ENCODE data around the gene C17orf107.
A peak's percentile ranks its signal among the peaks of the same experiment; 100 is the strongest.

The C17orf107 gene

GRCh38 chr17:4879601-4880000, 19.7 kb upstream of the C17orf107 start:
- no peak for DNase-seq

DNA sequence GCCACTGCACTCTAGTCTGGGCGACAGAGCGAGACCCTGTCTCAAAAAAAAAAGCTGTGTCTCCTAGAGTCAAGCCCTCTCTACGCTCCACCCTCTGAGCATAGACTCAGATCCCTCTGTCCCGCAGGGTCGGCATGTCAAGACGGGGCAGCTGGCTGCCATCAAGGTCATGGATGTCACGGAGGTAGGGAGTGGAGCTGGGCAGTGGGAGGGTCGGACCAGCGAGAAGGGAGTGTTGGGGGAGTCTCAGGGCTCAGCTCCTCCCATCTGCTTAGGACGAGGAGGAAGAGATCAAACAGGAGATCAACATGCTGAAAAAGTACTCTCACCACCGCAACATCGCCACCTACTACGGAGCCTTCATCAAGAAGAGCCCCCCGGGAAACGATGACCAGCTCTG, 18.5 kb upstream of the C17orf107 start:
- DNase-seq = no peak

DNA sequence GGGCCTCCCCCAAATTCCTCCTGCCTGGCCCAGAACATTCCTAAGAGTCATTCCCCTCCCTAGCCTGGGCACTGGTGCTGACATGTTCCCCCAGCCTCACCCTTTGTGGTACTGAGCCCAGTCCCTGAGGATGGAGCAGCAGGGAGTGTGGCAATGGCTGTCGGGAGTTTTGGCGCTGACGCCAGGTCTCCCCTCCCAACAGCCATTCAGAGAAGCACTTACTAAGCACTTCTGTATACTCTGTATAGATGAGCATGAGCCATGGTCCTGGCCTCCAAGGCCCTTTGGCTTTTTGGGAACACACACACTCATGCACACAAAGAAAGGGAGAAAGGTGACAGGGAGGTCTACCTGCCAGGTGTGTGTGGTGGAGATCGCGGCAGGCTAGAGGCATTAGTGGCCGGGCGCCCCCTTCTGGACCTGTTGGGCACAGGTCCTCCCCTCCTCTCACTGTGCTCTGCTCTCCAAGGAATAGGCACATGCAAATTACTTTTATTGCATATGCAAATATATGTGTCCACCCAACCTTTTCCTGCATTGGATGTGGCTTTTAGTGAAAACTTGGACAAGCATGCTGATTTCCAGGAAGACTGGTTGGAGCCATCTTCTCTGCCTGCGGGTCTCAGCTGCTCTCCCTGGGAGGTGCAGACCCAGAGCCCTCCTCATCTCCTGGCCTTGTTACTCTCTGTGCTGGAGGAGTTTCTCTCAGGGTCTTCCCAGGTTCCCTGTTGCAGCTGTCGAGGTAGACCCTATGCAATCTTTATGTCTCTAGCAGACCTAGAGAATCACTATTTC, 17.4 kb upstream of the C17orf107 start:
- DNase-seq = peak; percentile 62

DNA sequence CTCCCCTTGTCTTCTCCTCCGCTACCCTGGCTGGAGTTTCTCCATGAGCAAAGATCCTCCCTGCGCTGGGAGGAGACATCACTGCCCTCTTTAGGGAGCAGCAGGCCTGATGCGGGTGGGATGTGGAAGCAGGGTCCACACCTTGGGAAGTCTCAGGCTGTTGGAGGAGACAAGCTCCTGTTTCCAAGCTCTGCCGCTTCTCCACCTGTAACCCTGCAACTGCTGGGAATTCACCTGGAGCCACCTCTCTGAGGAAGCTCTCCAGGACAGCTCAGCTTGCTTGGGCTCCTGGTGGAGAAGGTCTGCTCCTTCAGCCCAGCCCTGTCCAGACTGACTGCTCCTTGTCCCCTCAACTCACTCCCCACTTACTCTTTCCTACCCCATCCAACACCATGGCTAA, 14.8 kb upstream of the C17orf107 start:
- DNase-seq = no peak

- DNase-seq = no peak
These were observed 12.5 kb upstream of the C17orf107 start for GRCh38 chr17:4886830-4887229.

DNA sequence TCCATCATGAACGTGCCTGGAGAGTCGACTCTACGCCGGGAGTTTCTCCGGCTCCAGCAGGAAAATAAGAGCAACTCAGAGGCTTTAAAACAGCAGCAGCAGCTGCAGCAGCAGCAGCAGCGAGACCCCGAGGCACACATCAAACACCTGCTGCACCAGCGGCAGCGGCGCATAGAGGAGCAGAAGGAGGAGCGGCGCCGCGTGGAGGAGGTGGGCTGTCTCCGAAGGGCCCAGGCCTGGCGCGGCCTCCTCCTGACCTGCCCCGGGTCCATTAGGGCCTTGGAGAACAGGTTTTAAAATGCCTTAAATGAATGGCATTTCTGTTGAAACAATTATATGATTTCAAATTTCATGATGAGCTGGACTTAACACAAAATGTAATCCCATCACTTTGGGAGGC, 11.8 kb upstream of the C17orf107 start:
- no peak for DNase-seq

DNA sequence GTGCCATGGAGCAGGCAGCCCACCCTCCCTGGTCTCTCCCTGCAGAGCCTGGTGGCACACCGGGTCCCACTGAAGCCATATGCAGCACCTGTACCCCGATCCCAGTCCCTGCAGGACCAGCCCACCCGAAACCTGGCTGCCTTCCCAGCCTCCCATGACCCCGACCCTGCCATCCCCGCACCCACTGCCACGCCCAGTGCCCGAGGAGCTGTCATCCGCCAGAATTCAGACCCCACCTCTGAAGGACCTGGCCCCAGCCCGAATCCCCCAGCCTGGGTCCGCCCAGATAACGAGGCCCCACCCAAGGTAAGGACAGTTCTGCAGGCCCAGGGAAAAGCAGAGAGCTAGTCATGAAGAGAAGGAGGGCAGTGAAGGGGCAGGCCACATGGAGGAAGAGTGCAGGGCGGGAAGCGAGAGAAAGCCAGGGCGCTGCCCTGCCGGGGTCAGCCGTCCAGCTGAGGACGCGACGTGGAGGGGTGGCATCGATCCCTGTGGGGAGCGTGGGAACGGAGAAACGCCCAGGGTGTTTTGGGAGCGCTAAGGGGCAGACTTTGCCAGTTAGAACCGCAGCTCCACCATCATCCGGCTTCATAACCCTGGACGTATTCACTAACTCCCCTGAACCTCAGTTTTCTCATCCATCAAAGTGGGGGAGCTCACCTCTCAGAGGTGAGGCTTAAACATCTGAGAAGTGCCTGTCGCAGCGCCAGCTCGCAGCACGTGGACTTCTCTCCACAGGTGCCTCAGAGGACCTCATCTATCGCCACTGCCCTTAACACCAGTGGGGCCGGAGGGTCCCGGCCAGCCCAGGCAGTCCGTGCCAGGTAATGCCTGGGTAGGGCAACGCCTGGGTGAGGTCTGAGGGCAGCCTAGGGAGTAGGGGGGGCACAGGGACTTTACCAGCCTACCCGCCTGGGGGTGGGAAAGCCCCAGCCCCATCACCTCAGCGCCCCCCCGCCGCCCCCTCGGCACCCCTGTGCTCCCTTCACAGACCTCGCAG, 7.6 kb upstream of the C17orf107 start:
- no peak for DNase-seq

DNA sequence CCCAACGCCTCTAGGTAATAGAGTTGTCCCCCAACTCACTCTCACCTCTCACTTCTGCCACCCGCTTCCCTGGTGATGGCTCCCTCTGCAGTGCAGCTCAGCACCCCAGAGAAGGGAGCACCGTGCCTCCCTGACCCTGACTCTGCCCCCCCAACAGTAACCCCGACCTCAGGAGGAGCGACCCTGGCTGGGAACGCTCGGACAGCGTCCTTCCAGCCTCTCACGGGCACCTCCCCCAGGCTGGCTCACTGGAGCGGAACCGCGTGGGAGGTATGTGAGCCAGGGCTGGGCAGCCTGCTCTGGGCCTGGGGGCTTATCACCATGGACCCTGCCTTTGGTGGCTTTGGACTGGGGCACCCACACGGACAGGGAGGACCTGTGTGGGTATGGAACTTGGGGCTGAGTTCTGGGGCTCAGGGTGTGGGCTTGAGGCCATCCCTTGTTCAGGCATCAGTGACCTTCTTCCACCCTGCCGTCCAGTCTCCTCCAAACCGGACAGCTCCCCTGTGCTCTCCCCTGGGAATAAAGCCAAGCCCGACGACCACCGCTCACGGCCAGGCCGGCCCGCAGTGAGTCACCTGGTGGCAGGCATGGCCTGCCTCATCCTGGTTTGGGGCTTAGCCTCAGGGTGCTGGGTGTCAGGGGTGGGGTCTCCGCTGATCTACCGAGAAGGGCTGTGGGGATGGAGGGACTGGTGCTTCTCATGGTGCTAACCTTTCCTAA, 6.7 kb upstream of the C17orf107 start:
- no peak for DNase-seq

DNA sequence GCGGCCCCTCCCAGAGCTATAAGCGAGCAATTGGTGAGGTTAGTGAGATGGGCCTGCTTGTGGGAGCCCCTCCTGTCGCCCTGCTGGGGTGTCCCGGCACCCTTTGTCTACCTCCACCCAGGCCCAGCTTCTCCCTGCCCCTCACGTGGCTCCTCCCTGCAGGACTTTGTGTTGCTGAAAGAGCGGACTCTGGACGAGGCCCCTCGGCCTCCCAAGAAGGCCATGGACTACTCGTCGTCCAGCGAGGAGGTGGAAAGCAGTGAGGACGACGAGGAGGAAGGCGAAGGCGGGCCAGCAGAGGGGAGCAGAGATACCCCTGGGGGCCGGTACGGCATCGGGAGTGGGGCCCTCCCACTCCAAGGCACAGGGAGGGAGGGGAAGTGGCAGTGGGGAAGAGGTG, 6.1 kb upstream of the C17orf107 start:
- DNase-seq = no peak

DNA sequence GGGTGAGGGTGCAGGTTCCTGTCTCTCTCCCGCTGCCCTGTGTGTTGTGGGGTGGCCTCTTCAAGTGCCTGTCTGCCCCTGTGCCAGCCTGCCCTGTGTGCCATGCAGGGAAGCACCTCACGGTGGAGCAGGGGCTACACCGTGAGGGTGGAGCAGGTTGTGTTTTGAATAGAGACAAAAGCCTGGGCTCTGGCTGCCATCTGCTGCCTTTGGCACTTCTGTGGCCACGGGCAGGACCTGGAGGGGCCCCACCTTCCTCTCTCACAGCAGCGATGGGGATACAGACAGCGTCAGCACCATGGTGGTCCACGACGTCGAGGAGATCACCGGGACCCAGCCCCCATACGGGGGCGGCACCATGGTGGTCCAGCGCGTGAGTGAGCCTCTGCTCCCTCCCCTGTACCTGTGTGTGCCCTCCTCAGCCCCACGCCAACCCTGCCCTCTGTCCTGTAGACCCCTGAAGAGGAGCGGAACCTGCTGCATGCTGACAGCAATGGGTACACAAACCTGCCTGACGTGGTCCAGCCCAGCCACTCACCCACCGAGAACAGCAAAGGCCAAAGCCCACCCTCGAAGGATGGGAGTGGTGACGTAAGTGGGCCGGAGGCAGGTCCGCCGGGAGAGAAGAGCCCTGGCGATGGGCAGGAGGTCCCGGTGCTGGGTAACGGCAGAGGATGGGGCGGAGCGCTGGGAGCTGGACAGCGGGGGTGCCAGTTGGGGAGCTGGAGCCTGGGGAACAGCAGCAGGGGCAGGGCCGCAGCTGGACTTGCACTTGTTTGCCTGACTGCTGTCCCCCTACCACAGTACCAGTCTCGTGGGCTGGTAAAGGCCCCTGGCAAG, 5.4 kb upstream of the C17orf107 start:
- DNase-seq = no peak

DNA sequence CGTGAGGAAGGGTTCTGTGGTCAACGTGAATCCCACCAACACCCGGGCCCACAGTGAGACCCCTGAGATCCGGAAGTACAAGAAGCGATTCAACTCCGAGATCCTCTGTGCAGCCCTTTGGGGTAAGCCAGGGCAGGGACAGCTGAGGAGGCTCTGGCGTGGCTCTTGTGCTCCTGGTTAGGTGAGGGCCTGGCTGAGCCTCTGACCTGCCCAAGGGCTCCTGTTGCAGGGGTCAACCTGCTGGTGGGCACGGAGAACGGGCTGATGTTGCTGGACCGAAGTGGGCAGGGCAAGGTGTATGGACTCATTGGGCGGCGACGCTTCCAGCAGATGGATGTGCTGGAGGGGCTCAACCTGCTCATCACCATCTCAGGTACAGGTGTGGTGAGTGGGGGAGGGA, 4.2 kb upstream of the C17orf107 start:
- DNase-seq = no peak

DNA sequence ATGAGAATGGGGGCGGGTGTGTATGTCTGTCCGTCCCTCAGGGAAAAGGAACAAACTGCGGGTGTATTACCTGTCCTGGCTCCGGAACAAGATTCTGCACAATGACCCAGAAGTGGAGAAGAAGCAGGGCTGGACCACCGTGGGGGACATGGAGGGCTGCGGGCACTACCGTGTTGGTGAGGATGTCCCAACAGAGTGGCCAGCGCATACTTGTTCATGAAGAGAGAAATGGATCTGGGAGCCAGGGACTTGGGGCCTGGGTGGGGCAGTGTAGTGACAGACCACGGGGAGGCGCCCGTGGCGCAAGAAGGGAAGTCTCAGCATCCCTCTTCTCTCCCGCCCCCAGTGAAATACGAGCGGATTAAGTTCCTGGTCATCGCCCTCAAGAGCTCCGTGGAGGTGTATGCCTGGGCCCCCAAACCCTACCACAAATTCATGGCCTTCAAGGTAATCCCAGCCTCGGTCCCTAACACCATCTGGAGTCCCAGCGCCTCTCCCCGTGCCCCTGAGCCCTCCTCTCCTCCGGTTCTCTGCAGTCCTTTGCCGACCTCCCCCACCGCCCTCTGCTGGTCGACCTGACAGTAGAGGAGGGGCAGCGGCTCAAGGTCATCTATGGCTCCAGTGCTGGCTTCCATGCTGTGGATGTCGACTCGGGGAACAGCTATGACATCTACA, 3.5 kb upstream of the C17orf107 start:
- no peak for DNase-seq

DNA sequence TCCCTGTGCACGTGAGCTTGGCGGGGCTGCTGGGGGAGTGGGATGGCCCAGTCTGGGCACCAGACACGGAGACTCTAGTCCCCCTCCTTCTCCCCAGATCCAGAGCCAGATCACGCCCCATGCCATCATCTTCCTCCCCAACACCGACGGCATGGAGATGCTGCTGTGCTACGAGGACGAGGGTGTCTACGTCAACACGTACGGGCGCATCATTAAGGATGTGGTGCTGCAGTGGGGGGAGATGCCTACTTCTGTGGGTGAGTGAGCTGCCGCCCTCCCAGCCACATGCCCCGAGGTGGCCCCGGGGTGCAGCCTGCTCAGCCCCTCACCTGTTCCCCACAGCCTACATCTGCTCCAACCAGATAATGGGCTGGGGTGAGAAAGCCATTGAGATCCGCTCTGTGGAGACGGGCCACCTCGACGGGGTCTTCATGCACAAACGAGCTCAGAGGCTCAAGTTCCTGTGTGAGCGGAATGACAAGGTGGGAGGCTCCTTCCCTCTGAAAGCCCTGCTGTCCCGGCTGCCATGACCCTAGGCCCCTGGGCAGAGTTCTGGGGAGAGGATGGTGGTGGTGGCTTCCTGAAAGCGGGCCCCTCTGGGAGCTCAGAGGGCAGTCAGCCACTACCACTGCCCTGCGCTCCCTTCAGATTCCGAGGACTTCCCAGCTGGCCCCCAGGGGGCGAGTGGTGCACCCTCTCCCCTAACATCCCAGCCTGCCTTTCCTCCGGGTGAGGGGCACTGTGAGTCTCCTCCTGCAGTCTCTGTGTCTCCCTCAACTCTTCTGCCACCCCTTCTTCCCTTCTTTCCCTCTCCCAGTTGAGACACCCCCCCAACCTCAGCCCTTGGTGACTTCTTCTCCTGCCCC, 2.8 kb upstream of the C17orf107 start:
- no peak for DNase-seq

- no peak for DNase-seq
These were observed 2.1 kb upstream of the C17orf107 start for GRCh38 chr17:4897198-4897687.

DNA sequence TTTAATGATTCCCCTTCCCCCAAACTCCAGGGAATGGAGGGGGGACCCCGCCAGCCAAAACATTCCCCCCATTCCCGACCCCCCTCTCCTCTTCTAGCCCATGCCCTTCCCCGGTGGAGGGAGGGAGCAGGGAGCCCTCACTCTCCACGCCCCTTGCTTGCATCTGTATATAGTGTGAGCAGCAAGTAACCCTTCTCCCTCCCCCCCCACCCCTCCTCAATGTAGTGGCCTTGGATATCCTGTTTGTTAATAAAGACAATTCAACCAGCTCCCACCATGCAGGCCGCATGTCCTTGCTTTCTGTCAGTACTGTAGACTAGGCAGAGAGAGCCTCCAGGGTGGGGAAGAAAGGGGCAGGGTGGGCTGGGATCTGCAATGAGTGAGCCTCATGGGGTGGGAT, 1.6 kb upstream of the C17orf107 start:
- no peak for DNase-seq

DNA sequence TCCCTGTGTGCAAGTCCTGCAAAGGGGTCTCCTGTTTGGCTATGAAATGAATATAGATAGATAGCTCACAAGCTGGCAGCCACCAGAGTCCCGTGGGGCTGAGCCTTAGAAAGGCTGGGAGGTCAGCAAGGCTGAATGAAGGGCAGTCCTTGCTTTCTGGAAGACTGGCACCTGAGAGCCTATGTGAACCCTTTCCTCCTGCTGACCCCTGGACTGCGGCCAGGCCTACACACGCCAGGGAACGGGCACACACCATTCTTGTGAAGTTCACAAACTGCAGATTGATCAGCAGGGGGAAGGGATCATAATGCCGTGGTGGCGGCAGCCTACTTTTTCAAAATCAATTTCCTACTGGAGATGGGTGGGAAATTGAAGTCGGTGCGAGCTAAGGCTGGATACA, 985 bp upstream of the C17orf107 start:
- no peak for DNase-seq

DNA sequence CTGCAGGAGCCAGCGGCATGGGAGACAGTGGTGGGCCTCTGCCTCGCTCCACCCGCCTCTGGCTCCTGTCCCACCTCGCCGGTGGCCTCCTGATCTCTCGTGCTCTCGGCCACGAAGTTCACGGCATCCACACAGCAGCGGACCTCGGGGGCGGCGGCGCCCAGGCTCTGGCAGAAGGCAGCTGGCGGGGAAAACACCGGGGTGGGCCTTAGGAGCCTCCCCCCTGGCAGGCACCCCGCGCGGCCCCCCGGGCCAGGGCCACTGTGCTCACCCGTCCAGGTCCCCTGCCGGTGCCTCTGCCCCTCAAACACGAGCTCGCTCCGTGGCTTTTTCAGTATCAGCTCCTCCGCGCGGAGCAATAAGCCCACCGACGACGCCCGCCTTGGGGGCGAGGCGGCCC, 409 bp upstream of the C17orf107 start:
- DNase-seq = no peak

DNA sequence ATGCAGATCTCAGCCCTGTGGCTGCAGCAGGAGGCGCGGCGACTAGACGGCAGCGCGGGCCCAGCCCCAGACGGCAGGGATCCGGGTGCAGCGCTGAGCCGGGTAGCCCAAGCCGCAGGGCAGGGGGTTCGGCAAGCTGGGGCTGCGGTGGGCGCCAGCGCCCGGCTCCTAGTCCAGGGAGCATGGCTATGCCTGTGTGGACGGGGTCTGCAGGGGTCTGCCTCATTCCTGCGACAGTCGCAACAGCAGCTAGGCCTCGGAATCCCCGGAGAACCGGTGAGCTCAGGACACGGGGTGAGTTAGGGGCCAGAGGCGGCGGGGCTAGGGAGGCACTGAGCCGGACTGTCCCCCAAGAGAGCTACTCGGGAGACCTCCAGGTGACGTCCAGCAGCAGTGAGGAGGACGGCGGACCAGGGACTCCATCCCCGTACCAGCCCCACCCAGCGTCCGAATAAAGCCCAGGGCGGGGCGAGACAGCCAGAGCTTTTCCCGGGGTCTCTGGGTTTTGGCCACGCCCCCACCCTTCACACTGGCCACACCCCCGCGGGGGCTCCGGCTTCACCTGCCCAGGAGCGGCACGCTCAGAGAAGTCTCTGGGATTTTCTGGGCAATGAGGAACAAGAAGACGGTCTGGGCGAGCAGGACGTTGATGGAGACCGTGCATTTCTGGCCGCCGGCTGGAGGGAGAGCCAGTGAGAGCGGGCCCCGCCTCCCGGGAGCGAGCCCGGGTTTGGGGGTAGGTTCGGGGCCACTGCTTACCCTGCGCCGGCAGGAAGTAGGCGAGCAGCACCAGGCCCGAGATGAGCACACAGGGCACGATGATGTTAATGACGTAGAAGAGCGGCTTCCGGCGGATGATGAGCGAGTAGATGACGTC, 1.1 kb downstream of the C17orf107 start:
- DNase-seq = no peak

- no peak for DNase-seq
These were observed 1.8 kb downstream of the C17orf107 start for GRCh38 chr17:4901108-4901647.
